GM19397 (cell line): ENCODE data around the gene ASAH2B.

ENCODE experiments used
- ATAC-seq: cut with Tn5 transposase; IDR thresholded peaks from one replicate; pipeline ENCODE4 v1.9.1; 2021; ENCODE audit warnings: mild to moderate bottlenecking, moderate library complexity; ENCODE audit not compliant: unreplicated experiment

The ASAH2B gene

GRCh38 chr10:50796693-50797092, 57.0 kb downstream of the ASAH2B start:
- ATAC-seq = no peak

GRCh38 chr10:50798297-50798696, 58.6 kb downstream of the ASAH2B start:
- no peak for ATAC-seq

- ATAC-seq = no peak
Measured at GRCh38 chr10:50799595-50799994, 59.9 kb downstream of the ASAH2B start.

GRCh38 chr10:50805981-50806622, 66.4 kb downstream of the ASAH2B start:
- ATAC-seq = no peak

- ATAC-seq = no peak
Measured at GRCh38 chr10:50807851-50808776, 68.4 kb downstream of the ASAH2B start.
